ENCODE results near the gene ADPRH.

The ADPRH gene

DNA sequence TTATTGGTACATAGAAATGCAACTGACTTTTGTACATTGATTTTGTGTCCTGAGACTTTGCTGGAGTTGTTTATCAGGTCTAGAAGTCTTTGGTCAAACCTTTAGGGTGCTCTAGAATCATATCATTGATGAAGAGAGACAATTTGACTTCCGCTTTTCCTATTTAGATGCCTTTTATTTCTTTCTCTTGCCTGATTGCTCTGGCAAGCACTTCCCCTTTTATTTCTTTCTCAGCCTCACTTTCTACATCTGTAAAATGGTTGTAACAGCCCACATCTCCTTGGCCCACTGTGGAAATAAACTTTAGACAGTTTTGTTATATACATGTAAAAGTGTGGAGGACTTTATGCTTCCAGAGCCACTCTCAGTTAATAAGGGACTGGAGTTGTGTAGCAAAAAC, 32.4 kb downstream of the ADPRH start:
- TF ChIP-seq, protein P1, sequence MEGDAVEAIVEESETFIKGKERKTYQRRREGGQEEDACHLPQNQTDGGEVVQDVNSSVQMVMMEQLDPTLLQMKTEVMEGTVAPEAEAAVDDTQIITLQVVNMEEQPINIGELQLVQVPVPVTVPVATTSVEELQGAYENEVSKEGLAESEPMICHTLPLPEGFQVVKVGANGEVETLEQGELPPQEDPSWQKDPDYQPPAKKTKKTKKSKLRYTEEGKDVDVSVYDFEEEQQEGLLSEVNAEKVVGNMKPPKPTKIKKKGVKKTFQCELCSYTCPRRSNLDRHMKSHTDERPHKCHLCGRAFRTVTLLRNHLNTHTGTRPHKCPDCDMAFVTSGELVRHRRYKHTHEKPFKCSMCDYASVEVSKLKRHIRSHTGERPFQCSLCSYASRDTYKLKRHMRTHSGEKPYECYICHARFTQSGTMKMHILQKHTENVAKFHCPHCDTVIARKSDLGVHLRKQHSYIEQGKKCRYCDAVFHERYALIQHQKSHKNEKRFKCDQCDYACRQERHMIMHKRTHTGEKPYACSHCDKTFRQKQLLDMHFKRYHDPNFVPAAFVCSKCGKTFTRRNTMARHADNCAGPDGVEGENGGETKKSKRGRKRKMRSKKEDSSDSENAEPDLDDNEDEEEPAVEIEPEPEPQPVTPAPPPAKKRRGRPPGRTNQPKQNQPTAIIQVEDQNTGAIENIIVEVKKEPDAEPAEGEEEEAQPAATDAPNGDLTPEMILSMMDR (IDR thresholded peaks at IDR 0.05; ENCODE audit: low read depth, low read length, missing control alignments) = no peak
- in situ Hi-C loops (cut with HindIII; ENCODE audit: low pct_ligation_motif_present, low sequenced_read_pairs) = no loop called here
- DNase-seq = no peak
- no peaks in the 10 kb centered on the region for H3K36me3 ChIP-seq (replicated peaks)
- no peaks in the 10 kb centered on the region for H3K27me3 ChIP-seq (replicated peaks)
- H3K27ac ChIP-seq = no peak overlapping the region
- no peak overlapping the region for H3K4me3 ChIP-seq (ENCODE audit: low read depth, low read length)

DNA sequence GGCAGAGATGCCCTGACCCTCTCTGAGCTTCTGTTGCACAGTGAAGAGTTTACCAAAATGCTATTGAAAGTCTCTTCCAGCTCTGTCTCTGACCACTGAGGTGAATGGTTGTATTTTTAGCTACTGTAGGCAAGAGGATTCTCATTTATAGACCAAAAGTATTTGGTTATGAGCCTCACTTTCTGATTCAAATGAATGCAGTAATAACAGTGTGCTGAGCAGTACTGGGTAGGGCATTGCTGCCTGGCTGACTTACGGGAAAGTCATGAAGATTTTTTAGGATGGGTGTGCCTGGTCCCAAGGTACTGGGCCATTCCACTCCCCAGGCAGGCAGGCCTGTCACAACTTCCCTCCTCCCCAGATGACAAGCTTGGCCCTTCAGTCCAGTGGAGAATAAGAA, 33.9 kb downstream of the ADPRH start:
- Histone ChIP-seq H3K27me3 (replicated peaks) (no peaks in the 10 kb centered on the region), H3K27ac (no peak overlapping the region), H3K36me3 (replicated peaks) (no peaks in the 10 kb centered on the region), H3K4me3 (ENCODE audit: low read depth, low read length) (no peak overlapping the region)
- TF ChIP-seq, protein P1 (IDR thresholded peaks at IDR 0.05; ENCODE audit: low read depth, low read length, missing control alignments) = no peak
- in situ Hi-C loops (cut with HindIII; ENCODE audit: low pct_ligation_motif_present, low sequenced_read_pairs) = no loop called here
- DNase-seq = no peak

DNA sequence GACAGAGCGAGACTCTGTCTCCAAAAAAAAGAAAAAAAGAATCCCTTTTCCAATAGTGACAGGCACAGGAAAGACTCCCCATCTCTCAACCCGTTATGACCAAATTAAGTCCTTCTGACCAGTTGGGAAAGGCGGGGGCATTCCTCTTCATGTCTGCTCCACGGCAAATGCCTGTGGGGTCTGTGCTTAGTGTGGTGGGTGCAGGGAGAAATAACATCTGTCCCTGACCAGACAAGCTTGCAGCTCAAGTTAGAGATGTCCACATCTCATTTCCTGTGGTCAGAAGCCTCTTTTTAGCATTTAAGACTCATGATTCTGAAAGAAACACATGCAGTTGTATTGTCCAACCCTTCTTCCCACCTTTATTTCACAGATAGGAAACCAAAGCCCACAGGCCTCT, 34.6 kb downstream of the ADPRH start:
- Histone ChIP-seq H3K27me3 (replicated peaks) (no peaks in the 10 kb centered on the region), H3K4me3 (ENCODE audit: low read depth, low read length) (no peak overlapping the region), H3K36me3 (replicated peaks) (no peaks in the 10 kb centered on the region), H3K27ac (no peak overlapping the region)
- in situ Hi-C loops (cut with HindIII; ENCODE audit: low pct_ligation_motif_present, low sequenced_read_pairs) = no loop called here
- DNase-seq = no peak
- TF ChIP-seq, protein P1 (IDR thresholded peaks at IDR 0.05; ENCODE audit: low read depth, low read length, missing control alignments) = no peak

DNA sequence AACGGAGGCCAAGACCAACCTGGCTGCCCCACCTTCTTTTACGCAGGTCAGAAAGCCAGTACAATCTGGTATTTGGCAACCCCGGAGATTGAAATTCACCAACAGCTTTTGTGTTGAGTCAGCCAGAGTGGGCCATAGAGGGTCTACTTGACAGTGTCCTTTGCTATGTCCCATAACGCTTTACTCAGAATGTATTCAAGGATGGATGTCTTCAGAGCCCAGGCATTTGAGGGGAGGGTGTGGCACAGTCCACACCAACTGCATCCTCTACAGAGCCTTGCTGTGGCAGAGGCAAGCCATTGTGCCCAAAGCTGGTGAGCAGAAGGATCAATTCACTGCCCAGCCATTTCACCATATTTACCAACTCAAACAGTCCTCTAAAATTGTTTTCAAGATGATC, 36.8 kb downstream of the ADPRH start:
- no peak for DNase-seq
- no peak overlapping the region for H3K27ac ChIP-seq
- no peak overlapping the region for H3K4me3 ChIP-seq (ENCODE audit: low read depth, low read length)
- TF ChIP-seq, protein P1 (IDR thresholded peaks at IDR 0.05; ENCODE audit: low read depth, low read length, missing control alignments) = no peak
- H3K27me3 ChIP-seq (replicated peaks) = no peaks in the 10 kb centered on the region
- H3K36me3 ChIP-seq (replicated peaks) = no peaks in the 10 kb centered on the region
- in situ Hi-C loops (cut with HindIII; ENCODE audit: low pct_ligation_motif_present, low sequenced_read_pairs) = no loop called here

DNA sequence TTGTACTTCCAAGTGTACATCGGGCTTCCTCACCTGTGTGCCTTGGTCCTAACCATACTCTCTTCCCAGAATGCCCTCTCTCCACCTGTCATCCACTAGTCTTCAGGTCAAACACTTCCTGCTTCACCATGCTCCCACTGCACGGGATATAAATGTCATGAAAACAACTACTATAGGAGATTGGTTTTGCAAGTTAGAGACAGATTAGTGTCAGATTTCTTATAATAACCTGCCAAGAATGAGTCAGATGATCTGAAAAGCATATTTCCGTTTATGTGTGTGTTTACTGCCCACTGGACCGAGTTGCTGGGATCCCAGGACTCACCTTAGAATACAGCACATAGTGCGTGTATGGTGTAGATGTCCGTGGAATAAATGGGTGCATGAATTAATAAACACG, 39.8 kb downstream of the ADPRH start:
- H3K4me3 ChIP-seq (ENCODE audit: low read depth, low read length) = no peak overlapping the region
- H3K36me3 ChIP-seq (replicated peaks) = no peaks in the 10 kb centered on the region
- TF ChIP-seq, protein P1 (IDR thresholded peaks at IDR 0.05; ENCODE audit: low read depth, low read length, missing control alignments) = no peak
- DNase-seq = no peak
- in situ Hi-C loops (cut with HindIII; ENCODE audit: low pct_ligation_motif_present, low sequenced_read_pairs) = no loop called here
- no peaks in the 10 kb centered on the region for H3K27me3 ChIP-seq (replicated peaks)
- no peak overlapping the region for H3K27ac ChIP-seq

DNA sequence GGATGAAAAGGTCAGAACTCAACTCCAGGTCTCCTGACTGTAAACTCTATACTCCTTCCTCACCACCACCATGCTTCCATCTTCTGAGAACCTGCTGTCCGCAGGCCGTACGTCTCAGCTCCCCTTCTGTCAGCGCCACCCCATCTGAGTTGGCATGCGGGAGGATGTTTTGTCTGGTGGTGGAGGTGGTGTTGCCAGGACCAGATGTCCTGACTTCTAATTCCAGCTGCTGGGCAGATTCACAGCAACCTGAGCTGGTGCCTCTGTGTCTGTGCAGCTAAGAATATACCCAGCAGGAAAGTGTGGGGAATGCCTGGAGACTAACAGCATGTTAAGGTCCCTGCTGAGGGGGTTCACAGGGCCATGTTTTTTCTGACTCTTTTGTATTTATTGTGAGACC, 41.6 kb downstream of the ADPRH start:
- no peak for DNase-seq
- in situ Hi-C loops (cut with HindIII; ENCODE audit: low pct_ligation_motif_present, low sequenced_read_pairs) = no loop called here
- H3K36me3 ChIP-seq (replicated peaks) = no peaks in the 10 kb centered on the region
- TF ChIP-seq, protein P1 (IDR thresholded peaks at IDR 0.05; ENCODE audit: low read depth, low read length, missing control alignments) = no peak
- no peak overlapping the region for H3K27ac ChIP-seq
- H3K4me3 ChIP-seq (ENCODE audit: low read depth, low read length) = no peak overlapping the region
- H3K27me3 ChIP-seq (replicated peaks) = no peaks in the 10 kb centered on the region

Data from brain microvascular endothelial cell (primary cell).